BE2C (cell line): ENCODE measurements around the gene GGA3.
"Not testable (repeated sequence)": the region's sequence is repeated elsewhere in the genome, so short reads cannot be mapped to it uniquely, and the experiment has no call there.

Experiments
- DNase-seq: peaks from one replicate; pipeline ENCODE4 v3.0.0-alpha.2; 2020
- H3K27me3 ChIP-seq: fragments of 250-450 bp; sonication (Bioruptor Pico); 2 replicates; pipeline ENCODE4 v1.5.1; 2020; ENCODE audit warnings: mild to moderate bottlenecking
- H3K36me3 ChIP-seq: fragments of 250-450 bp; sonication (Bioruptor Pico); 2 replicates; pipeline ENCODE4 v1.5.1; 2020; ENCODE audit warnings: mild to moderate bottlenecking
- H3K4me1 ChIP-seq: fragments of 250-450 bp; sonication (Bioruptor Pico); 2 replicates; pipeline ENCODE4 v1.5.1; 2020
- H3K4me3 ChIP-seq: 2 replicates; pipeline ENCODE4 v1.5.1; 2011; ENCODE audit warnings: low read depth, low read length
- H3K9me3 ChIP-seq: fragments of 250-450 bp; sonication (Bioruptor Pico); 2 replicates; pipeline ENCODE4 v1.5.1; 2020
- TF ChIP-seq, protein P1 (sequence below): IDR thresholded peaks from 2 replicates; pipeline ENCODE4 v1.5.1; 2012; ENCODE audit warnings: mild to moderate bottlenecking, low read depth, low read length

GGA3 gene

DNA sequence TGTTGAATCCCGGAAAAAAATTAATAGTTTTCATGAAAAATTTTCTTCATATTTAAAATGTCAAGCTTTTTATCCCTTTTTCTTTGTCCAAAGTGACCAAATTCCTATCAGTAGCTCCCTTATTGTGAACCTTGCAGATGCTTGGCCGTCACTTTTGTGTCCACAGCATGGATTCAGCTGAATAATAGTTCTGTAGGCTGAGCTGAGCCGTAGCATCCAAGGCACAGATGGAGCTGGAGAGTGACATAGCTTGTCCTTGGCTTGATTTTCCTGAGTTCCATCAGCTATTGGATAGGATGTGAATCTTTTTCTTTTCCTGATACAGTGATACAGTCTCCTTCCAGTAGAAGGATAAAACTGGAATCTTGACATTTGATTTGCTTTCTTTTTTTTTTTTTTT, 52.3 kb downstream of the GGA3 start:
- H3K36me3 ChIP-seq, result peaks cover 58% of the 10 kb centered on the region

DNA sequence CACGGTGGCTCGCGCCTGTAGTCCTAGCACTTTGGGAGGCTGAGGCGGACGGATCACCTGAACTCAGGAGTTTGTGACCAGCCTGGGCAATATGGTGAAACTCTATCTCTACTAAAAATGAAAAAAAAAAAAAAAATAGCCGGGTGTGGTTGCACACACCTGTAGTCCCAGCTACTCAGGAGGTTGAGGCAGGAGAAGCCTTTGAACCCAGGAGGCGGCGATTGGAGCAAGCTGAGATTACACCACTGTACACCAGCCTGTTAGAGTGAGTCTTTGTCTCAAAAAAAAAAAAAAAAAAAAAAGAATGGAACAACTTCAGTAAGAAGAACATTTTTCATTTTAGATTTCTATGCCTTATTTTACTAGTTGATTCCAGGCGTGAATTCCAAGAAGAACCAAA, 53.2 kb downstream of the GGA3 start:
- Histone ChIP-seq H3K9me3 (no peaks in the 10 kb centered on the region), H3K36me3 (peaks cover 49% of the 10 kb centered on the region), H3K4me3 (no peak overlapping the region), H3K4me1 (no peaks in the 10 kb centered on the region), H3K27me3 (no peaks in the 10 kb centered on the region)
- TF ChIP-seq, protein P1, sequence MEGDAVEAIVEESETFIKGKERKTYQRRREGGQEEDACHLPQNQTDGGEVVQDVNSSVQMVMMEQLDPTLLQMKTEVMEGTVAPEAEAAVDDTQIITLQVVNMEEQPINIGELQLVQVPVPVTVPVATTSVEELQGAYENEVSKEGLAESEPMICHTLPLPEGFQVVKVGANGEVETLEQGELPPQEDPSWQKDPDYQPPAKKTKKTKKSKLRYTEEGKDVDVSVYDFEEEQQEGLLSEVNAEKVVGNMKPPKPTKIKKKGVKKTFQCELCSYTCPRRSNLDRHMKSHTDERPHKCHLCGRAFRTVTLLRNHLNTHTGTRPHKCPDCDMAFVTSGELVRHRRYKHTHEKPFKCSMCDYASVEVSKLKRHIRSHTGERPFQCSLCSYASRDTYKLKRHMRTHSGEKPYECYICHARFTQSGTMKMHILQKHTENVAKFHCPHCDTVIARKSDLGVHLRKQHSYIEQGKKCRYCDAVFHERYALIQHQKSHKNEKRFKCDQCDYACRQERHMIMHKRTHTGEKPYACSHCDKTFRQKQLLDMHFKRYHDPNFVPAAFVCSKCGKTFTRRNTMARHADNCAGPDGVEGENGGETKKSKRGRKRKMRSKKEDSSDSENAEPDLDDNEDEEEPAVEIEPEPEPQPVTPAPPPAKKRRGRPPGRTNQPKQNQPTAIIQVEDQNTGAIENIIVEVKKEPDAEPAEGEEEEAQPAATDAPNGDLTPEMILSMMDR, result no peak
- DNase-seq, result no peak

More for the DNA sequence above, 52.3 kb downstream of the GGA3 start:
- no peaks in the 10 kb centered on the region for H3K27me3 ChIP-seq
- no peaks in the 10 kb centered on the region for H3K9me3 ChIP-seq
- TF ChIP-seq, protein P1, result no peak
- H3K4me3 ChIP-seq, result no peak overlapping the region
- no peaks in the 10 kb centered on the region; the same call in 1 of the 2 replicates for H3K4me1 ChIP-seq
- DNase-seq, result no peak

DNA sequence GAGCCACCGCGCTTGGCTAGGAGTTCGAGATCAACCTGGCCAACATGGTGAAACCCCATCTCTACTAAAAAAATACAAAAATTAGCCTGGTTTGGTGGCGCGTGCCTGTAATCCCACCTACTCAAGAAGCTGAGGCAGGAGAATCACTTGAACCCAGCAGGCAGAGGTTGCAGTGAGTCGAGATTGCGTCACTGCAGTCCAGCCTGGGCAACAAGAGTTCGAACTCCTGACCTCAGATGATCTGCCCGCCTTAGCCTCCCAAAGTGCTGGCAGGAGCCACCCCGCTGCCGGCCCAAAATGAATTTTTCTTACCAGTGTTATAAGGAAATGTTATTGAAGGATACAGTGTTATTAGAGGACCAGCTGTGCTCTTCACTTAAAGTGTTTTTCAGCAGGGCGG, 53.6 kb downstream of the GGA3 start:
- H3K4me3 ChIP-seq, result no peak overlapping the region
- DNase-seq, result no peak
- no peaks in the 10 kb centered on the region for H3K27me3 ChIP-seq
- no peaks in the 10 kb centered on the region for H3K4me1 ChIP-seq
- H3K36me3 ChIP-seq, result peaks cover 45% of the 10 kb centered on the region
- TF ChIP-seq, protein P1, result no peak
- no peaks in the 10 kb centered on the region for H3K9me3 ChIP-seq

DNA sequence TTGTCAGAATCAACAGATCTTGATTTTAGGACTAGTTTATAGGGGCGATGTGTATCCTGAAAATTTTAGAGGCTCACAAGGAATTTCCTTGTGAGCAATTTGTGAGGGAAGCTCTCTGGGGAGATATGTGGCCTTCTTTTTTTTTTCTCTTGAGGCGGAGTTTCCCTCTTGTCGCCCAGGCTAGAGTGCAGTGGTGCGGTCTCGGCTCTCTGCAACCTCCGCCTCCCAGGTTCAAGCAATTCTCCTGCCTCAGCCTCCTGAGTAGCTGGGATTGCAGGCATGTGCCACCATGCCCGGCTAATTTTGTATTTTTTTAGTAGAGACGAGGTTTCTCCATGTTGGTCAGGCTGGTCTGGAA, 54.4 kb downstream of the GGA3 start:
- peaks cover 40% of the 10 kb centered on the region for H3K36me3 ChIP-seq
- H3K27me3 ChIP-seq, DNase-seq, H3K9me3 ChIP-seq, H3K4me1 ChIP-seq: not testable (repeated sequence)
- H3K4me3 ChIP-seq, result peak overlapping the region; percentile 99

DNA sequence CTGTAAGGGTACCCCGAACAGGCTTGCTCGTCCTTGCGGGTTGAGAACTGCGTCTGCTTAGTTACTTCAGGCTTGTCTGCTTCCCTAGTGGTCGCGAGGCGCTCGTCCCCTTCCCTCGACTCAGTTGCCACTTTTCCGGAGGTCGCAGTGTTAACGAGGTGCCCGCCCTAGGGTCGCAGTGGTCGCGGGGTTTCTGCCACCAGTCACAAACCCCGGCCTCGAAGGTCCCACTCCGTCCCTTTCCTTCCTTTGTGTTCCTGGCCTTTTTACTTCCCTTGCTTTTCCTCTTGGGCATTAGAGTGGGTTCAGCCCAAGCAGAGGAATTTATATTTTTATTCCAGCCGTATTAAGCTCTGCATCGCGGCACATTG, 55.6 kb downstream of the GGA3 start:
- peak overlapping the region; percentile 99 for H3K4me3 ChIP-seq
- no peak for DNase-seq
- TF ChIP-seq, protein P1, result no peak
- peaks cover 28% of the 10 kb centered on the region for H3K36me3 ChIP-seq
- H3K27me3 ChIP-seq, result no peaks in the 10 kb centered on the region
- no peaks in the 10 kb centered on the region for H3K9me3 ChIP-seq
- H3K4me1 ChIP-seq, result no peaks in the 10 kb centered on the region

DNA sequence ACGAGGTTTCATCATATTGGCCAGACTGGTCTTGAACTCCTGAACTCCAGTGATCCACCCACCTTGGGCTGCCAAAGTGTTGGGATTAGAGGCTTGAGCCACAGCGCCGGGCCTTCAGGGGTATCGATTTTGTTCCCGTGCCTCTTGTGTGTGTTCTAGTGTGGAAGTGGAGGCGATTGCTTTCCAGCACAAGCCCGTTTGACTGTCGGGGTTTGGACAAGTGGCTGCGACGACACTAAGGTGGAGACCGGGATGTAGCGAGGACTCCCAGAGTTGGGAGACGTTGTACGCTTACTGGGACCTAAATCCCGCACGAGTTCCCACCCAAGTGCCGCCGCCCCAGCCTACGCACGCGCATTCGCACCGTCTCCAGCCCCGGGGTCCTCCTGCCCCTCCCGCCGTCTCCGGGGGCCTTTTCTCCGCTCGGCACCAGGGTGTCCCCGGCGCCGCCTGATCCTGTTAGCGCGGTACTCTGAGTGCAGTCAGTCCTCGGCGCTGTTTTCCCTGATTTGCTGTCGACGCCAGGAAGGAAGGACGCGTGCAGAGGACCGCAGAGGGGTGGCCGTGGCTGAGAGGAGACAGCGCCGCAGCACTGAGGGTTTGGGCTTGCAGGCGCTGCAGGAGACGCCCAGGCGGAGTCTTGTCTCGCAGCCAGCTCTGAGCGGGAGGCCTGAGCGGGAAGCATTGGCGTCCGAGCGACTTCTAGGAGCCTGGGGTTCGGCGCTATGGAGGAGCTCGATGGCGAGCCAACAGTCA, 56.2 kb downstream of the GGA3 start, which contains the start of gene NUP85:
Gene NUP85, plus strand, starts transcription at position 643 of the 756 bp plus-strand sequence. Its CDS starts 83 bp downstream, at position 726.
- H3K36me3 ChIP-seq, result peaks cover 22% of the 10 kb centered on the region
- peak; percentile 97 for DNase-seq
- no peaks in the 10 kb centered on the region for H3K4me1 ChIP-seq
- no peaks in the 10 kb centered on the region for H3K27me3 ChIP-seq
- peak within 1 kb of the TSS; percentile 99 for H3K4me3 ChIP-seq
- H3K9me3 ChIP-seq, result no peaks in the 10 kb centered on the region
- TF ChIP-seq, protein P1, result no peak
